Measurements from ENCODE around the gene SPC25. TPM values are rescaled to one million over a fixed set of nuclear protein-coding genes. Genes with fewer than 3 reads are reported as not detected.

SPC25 gene, protein sequence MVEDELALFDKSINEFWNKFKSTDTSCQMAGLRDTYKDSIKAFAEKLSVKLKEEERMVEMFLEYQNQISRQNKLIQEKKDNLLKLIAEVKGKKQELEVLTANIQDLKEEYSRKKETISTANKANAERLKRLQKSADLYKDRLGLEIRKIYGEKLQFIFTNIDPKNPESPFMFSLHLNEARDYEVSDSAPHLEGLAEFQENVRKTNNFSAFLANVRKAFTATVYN
- 2.5 and 3.5 TPM in 2 replicates for total RNA-seq (2022)
- Bru-seq, nascent RNA: percentile 42 among the genes with signal in this experiment
- percentile 30 among the genes with signal in this experiment for BruChase-seq, experiment 1, labeled RNA remaining after a 6-hour chase
- percentile 43 among the genes with signal in this experiment for BruChase-seq, experiment 2, labeled RNA remaining after a 2-hour chase
- long read RNA-seq, transcript SPC25-201 (7 exons, 1,354 nt): major isoform, 9 of 13 reads
- long read RNA-seq, partial matches to known transcripts: 0 of 13 reads
- long read RNA-seq, other reads (novel, unspliced or antisense): 4 of 13 reads

DNA sequence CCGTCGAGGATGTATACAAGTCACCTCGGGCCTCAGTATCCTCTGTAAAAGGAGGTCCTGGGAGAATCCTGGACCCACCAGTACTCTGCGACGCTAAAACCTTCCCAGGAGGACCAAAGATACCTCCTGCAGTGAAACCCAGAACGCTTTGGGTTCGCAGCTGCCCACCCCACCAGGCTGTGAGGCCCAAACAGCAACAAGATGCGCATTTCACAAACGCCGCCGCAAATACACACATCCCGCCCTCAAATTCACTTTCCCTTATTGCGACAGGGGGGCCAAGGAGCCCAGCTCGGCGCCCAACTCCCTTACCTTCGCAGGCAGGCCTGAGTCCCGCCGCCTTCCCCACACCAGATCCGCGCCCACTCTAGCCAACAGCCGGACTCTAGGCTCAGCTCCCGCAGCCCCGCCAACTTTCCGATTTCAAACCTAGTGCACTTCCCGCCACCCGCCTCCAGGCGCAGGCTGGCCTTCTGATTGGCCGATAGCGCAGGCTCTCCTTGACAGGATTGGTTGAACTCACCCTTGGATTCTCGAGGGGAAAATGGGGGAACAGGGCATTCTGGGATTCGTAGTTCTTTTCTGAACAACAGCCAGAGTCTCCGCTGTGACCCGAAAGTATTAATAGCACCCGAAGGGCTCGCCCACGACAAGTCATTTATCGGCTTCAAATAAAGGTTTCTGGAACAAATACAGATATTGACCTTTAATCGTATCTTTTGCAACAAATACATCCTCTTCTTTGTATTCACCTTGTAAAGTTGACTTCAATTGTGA, at the start of gene SPC25:
SPC25 (minus strand) TSS at position 425 of the 777 bp plus-strand sequence. CDS start 911 bp downstream, outside the sequence.
- ChIA-PET CTCF (interaction anchor here (0.6 to 1.2 kb wide), 2 partner anchors 15 to 242 kb away, joined by 3 read pairs; no protein-coding TSS in a partner anchor), POLR2A (interaction anchor here (0.6 kb wide), 1 partner anchor 106 kb away, joined by 3 read pairs; no protein-coding TSS in a partner anchor)
- BruUV-seq (replicated peaks): TSS peak; percentile 46
- Mint-ChIP-seq H3K27me3 (ENCODE audit: insufficient read depth, unreplicated experiment) (peaks cover 34% of the 10 kb centered on the region), H3K9me3 (ENCODE audit: unreplicated experiment) (no peaks in the 10 kb centered on the region), H3K4me3 (ENCODE audit: unreplicated experiment) (peak within 1 kb of the TSS; percentile 89), H3K27ac (ENCODE audit: low read depth, unreplicated experiment) (peak within 1 kb of the TSS; percentile 52), H3K36me3 (ENCODE audit: insufficient read depth, unreplicated experiment) (peaks cover 7% of the 10 kb centered on the region), H3K4me1 (ENCODE audit: insufficient read depth, unreplicated experiment) (peaks cover 11% of the 10 kb centered on the region)
- intact Hi-C loops (cut with micrococcal nuclease): no loop called here
- TF ChIP-seq, protein P1, sequence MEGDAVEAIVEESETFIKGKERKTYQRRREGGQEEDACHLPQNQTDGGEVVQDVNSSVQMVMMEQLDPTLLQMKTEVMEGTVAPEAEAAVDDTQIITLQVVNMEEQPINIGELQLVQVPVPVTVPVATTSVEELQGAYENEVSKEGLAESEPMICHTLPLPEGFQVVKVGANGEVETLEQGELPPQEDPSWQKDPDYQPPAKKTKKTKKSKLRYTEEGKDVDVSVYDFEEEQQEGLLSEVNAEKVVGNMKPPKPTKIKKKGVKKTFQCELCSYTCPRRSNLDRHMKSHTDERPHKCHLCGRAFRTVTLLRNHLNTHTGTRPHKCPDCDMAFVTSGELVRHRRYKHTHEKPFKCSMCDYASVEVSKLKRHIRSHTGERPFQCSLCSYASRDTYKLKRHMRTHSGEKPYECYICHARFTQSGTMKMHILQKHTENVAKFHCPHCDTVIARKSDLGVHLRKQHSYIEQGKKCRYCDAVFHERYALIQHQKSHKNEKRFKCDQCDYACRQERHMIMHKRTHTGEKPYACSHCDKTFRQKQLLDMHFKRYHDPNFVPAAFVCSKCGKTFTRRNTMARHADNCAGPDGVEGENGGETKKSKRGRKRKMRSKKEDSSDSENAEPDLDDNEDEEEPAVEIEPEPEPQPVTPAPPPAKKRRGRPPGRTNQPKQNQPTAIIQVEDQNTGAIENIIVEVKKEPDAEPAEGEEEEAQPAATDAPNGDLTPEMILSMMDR (IDR thresholded peaks at IDR 0.05; ENCODE audit: unreplicated experiment): no peak
- peak; percentile 95 for DNase-seq (ENCODE audit: unreplicated experiment)

DNA sequence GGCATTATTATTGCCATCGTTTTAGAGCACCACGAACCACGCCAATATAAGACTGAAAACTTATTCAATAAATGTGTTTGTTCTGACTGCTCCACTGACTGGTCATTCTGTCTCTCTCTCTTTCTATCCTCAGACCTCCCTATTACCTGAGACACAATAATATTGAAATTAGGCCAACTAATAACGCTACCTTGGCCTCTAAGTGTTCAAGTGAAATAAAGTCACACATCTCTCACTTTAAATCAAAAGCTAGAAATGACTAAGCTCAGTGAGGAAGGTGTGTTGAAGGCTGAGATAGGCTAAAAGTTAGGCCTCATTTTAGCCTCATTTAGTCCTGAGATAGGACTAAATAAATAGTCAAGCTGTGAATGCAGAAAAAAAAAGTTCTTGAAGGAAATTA, 49.7 kb upstream of the SPC25 start:
- Mint-ChIP-seq H3K9me3 (ENCODE audit: unreplicated experiment) (no peaks in the 10 kb centered on the region), H3K36me3 (ENCODE audit: insufficient read depth, unreplicated experiment) (no peaks in the 10 kb centered on the region), H3K4me1 (ENCODE audit: insufficient read depth, unreplicated experiment) (peaks cover 10% of the 10 kb centered on the region), H3K27ac (ENCODE audit: low read depth, unreplicated experiment) (no peak overlapping the region), H3K4me3 (ENCODE audit: unreplicated experiment) (no peak overlapping the region), H3K27me3 (ENCODE audit: insufficient read depth, unreplicated experiment) (peaks cover 2% of the 10 kb centered on the region)
- BruUV-seq (replicated peaks): no TSS peak
- TF ChIP-seq, protein P1 (IDR thresholded peaks at IDR 0.05; ENCODE audit: unreplicated experiment): no peak
- no peak for DNase-seq (ENCODE audit: unreplicated experiment)
- intact Hi-C loops (cut with micrococcal nuclease): no loop called here
- ChIA-PET CTCF (interaction anchor here (0.6 to 1.2 kb wide), 5 partner anchors 8 to 660 kb away, joined by 3 to 10 read pairs (median 4); no protein-coding TSS in a partner anchor), POLR2A (interaction anchor here (0.7 kb wide), 1 partner anchor 484 kb away, joined by 3 read pairs; the partner anchor contains the start of gene CERS6)

DNA sequence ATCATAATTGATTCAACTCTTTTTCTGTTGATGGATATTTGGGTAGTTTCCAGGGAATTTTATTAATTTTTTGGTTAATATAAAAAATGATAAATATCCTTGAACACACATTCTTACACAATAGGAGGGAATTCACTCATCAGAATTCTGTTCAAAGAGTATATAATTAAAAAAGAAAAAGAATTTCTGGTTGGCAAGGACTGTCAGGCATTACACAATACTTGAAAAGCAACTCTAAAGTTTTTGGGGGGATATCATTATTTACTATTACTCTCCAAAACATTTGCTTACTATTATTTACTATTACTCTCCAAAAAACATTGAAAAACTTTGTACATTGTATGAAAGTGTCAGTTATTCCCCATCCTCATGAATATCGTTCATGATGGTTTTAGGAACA, 48.8 kb upstream of the SPC25 start:
- ChIA-PET CTCF (interaction anchor here (0.9 to 1.0 kb wide), 2 partner anchors 9 to 10 kb away, joined by 4 read pairs; no protein-coding TSS in a partner anchor), POLR2A (no interaction called here)
- Mint-ChIP-seq H3K36me3 (ENCODE audit: insufficient read depth, unreplicated experiment) (no peaks in the 10 kb centered on the region), H3K9me3 (ENCODE audit: unreplicated experiment) (no peaks in the 10 kb centered on the region), H3K4me1 (ENCODE audit: insufficient read depth, unreplicated experiment) (peaks cover 12% of the 10 kb centered on the region), H3K27me3 (ENCODE audit: insufficient read depth, unreplicated experiment) (no peaks in the 10 kb centered on the region), H3K4me3 (ENCODE audit: unreplicated experiment) (no peak overlapping the region), H3K27ac (ENCODE audit: low read depth, unreplicated experiment) (no peak overlapping the region)
- intact Hi-C loops (cut with micrococcal nuclease): no loop called here
- TF ChIP-seq, protein P1 (IDR thresholded peaks at IDR 0.05; ENCODE audit: unreplicated experiment): no peak
- no TSS peak for BruUV-seq (replicated peaks)
- DNase-seq (ENCODE audit: unreplicated experiment): no peak
